GM19438 (cell line): ENCODE results near the gene KRTAP5-9.
"Not testable (repeated sequence)": the region's sequence is repeated elsewhere in the genome, so short reads cannot be mapped to it uniquely, and the experiment has no call there.

Source experiments
- ATAC-seq: cut with Tn5 transposase; IDR thresholded peaks from one replicate; pipeline ENCODE4 v1.9.1; 2021; ENCODE audit warnings: low read depth; ENCODE audit not compliant: unreplicated experiment

Gene KRTAP5-9

GRCh38 chr11:71581826-71582225, 33.6 kb downstream of the KRTAP5-9 start:
- no peak for ATAC-seq

GRCh38 chr11:71582309-71582895, 34.2 kb downstream of the KRTAP5-9 start, which contains the start of gene KRTAP5-11:
TSS of gene KRTAP5-11 (minus strand) at chr11:71582875. CDS start at chr11:71582837, 38 bp downstream.
- no peak for ATAC-seq

- ATAC-seq: not testable (repeated sequence)
These were observed 34.7 kb downstream of the KRTAP5-9 start for GRCh38 chr11:71582969-71583368.

GRCh38 chr11:71585673-71586072, 37.5 kb downstream of the KRTAP5-9 start:
- ATAC-seq: not testable (repeated sequence)

- not testable (repeated sequence) for ATAC-seq
These were observed 40.1 kb downstream of the KRTAP5-9 start for GRCh38 chr11:71588314-71588713.

GRCh38 chr11:71588822-71589545, 40.8 kb downstream of the KRTAP5-9 start:
- ATAC-seq: not testable (repeated sequence)

GRCh38 chr11:71589546-71589920, 41.3 kb downstream of the KRTAP5-9 start:
- not testable (repeated sequence) for ATAC-seq
